HCT116 (cell line): ENCODE results near the gene BRD7.

Source experiments
- MAX ChIP-seq: IDR thresholded peaks from 2 replicates; pipeline ENCODE4 v1.6.1; 2012
- SP1 ChIP-seq: IDR thresholded peaks from 2 replicates; pipeline ENCODE4 v1.6.1; 2012; ENCODE audit warnings: low read depth
- TF ChIP-seq, protein P1 (sequence below), 3 experiments: fragments of 200-600 bp in 1 of 3; sonication (generic) in 1 of 3; IDR thresholded peaks in 2 of 3; conservative IDR thresholded peaks in 1 of 3; 2 replicates each; pipeline ENCODE4 v1.5.1; 2012 to 2017; ENCODE audit warnings: low read depth in 2 of 3, low read length in 2 of 3, antibody characterized with exemption in 1 of 3, borderline replicate concordance in 1 of 3, control low read depth in 1 of 3, mild to moderate bottlenecking in 1 of 3, mixed read lengths in 1 of 3, mixed run types in 1 of 3, moderate library complexity in 1 of 3; ENCODE audit not compliant: insufficient read depth in 1 of 3

GRCh38 chr16:50304467-50305440 lies 64.0 kb downstream of the BRD7 start:
- TF ChIP-seq SP1 (no peak), MAX (no peak)
- TF ChIP-seq, protein P1, sequence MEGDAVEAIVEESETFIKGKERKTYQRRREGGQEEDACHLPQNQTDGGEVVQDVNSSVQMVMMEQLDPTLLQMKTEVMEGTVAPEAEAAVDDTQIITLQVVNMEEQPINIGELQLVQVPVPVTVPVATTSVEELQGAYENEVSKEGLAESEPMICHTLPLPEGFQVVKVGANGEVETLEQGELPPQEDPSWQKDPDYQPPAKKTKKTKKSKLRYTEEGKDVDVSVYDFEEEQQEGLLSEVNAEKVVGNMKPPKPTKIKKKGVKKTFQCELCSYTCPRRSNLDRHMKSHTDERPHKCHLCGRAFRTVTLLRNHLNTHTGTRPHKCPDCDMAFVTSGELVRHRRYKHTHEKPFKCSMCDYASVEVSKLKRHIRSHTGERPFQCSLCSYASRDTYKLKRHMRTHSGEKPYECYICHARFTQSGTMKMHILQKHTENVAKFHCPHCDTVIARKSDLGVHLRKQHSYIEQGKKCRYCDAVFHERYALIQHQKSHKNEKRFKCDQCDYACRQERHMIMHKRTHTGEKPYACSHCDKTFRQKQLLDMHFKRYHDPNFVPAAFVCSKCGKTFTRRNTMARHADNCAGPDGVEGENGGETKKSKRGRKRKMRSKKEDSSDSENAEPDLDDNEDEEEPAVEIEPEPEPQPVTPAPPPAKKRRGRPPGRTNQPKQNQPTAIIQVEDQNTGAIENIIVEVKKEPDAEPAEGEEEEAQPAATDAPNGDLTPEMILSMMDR (IDR thresholded peaks at IDR 0.05 in 2 of 3, conservative IDR thresholded peaks at IDR 0.05 in 1 of 3; ENCODE audit: borderline replicate concordance in 1 of 3, insufficient read depth in 1 of 3, low read depth in 2 of 3, low read length in 2 of 3) = no peak
